GM18873 (cell line): ENCODE results near the gene CDC45.

Experiments used
- ATAC-seq: cut with Tn5 transposase; IDR thresholded peaks from one replicate; pipeline ENCODE4 v1.9.1; 2021; ENCODE audit warnings: mild to moderate bottlenecking, moderate library complexity, moderate number of reproducible peaks; ENCODE audit not compliant: unreplicated experiment, low FRiP score

CDC45 gene

GRCh38 chr22:19466126-19466716 is 13.5 kb upstream of the CDC45 start:
- no peak for ATAC-seq

- ATAC-seq = no peak
Observed at GRCh38 chr22:19466848-19467752, 12.6 kb upstream of the CDC45 start.

- no peak for ATAC-seq
Observed at GRCh38 chr22:19467912-19468311, 11.8 kb upstream of the CDC45 start.

GRCh38 chr22:19469421-19469820 is 10.3 kb upstream of the CDC45 start:
- no peak for ATAC-seq

GRCh38 chr22:19470010-19470409 is 9.7 kb upstream of the CDC45 start:
- ATAC-seq = no peak

GRCh38 chr22:19471572-19471971 is 8.1 kb upstream of the CDC45 start:
- no peak for ATAC-seq

- no peak for ATAC-seq
Observed at GRCh38 chr22:19472233-19472632, 7.5 kb upstream of the CDC45 start.

- ATAC-seq = no peak
Observed at GRCh38 chr22:19473578-19473977, 6.1 kb upstream of the CDC45 start.

GRCh38 chr22:19476023-19476422 is 3.7 kb upstream of the CDC45 start:
- ATAC-seq = no peak

GRCh38 chr22:19477321-19478044 is 2.2 kb upstream of the CDC45 start:
- ATAC-seq = no peak

- ATAC-seq = no peak
Observed at GRCh38 chr22:19478045-19478900, 1.4 kb upstream of the CDC45 start.

GRCh38 chr22:19478901-19479354 is 792 bp upstream of the CDC45 start, which contains the start of gene UFD1:
UFD1 (minus strand) TSS chr22:19479193; CDS start chr22:19479085, 108 bp downstream.
- ATAC-seq = peak; percentile 33

- no peak for ATAC-seq
Observed at GRCh38 chr22:19480173-19480568, 451 bp downstream of the CDC45 start.

- no peak for ATAC-seq
Observed at GRCh38 chr22:19480789-19481188, 1.1 kb downstream of the CDC45 start.

GRCh38 chr22:19482297-19482696 is 2.6 kb downstream of the CDC45 start:
- ATAC-seq = no peak

- ATAC-seq = no peak
Observed at GRCh38 chr22:19483481-19484244, 3.9 kb downstream of the CDC45 start.

- no peak for ATAC-seq
Observed at GRCh38 chr22:19488285-19488684, 8.6 kb downstream of the CDC45 start.

- ATAC-seq = no peak
Observed at GRCh38 chr22:19488884-19489843, 9.4 kb downstream of the CDC45 start.
